HG03159 (cell line): ENCODE measurements around the gene LCLAT1.
"Not testable (repeated sequence)": the region's sequence is repeated elsewhere in the genome, so short reads cannot be mapped to it uniquely, and the experiment has no call there.

ENCODE experiments used
- ATAC-seq: cut with Tn5 transposase; IDR thresholded peaks from one replicate; pipeline ENCODE4 v1.9.1; 2021; ENCODE audit warnings: mild to moderate bottlenecking, moderate library complexity; ENCODE audit not compliant: unreplicated experiment

LCLAT1 gene

DNA sequence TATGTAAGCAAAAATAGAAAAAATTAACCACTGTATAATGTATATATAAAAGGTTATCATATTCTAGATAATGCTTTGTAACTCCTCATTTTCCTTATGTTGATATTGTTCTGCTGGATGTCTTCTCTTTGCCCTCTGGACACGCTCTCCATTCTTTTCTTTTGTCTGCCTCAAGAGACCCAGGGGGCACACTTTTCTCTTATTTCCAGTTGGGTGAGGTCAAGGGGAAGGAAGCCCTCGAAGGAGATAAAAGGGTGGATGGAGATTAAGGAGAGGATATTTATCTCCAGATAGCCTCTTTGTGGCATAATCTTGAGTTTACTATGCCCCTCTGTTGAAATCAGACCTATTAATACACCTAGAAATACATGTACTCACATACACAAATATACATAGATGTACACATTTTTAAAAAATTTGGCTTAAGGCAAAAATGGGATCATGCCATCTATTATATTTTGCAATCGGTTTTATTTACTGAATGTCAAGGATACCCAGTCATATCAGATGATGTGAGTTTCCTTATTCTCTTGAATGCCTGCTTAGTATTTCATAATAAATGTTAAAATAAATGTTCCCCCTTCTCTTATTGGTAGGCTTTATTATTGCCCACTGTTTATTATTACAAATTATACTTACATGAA lies 65.3 kb downstream of the LCLAT1 start:
- ATAC-seq, result no peak

DNA sequence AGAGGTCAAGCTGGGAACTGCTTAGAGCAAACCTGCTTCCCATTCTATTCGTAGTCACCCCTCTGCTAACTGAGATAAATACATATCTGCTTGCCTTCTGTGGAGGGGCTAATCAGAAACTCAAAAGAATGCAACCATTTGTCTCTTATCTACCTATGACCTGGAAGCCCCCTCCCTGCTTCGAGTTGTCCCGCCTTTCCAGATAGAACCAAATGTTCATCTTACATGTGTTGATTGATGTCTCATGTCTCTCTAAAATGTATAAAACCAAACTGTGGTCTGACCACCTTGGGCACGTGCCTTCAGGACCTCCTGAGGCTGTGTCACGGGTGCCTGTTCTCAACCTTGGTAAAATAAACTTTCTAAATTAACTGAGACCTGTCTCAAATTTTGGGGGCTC lies 66.6 kb downstream of the LCLAT1 start:
- ATAC-seq, result not testable (repeated sequence)

DNA sequence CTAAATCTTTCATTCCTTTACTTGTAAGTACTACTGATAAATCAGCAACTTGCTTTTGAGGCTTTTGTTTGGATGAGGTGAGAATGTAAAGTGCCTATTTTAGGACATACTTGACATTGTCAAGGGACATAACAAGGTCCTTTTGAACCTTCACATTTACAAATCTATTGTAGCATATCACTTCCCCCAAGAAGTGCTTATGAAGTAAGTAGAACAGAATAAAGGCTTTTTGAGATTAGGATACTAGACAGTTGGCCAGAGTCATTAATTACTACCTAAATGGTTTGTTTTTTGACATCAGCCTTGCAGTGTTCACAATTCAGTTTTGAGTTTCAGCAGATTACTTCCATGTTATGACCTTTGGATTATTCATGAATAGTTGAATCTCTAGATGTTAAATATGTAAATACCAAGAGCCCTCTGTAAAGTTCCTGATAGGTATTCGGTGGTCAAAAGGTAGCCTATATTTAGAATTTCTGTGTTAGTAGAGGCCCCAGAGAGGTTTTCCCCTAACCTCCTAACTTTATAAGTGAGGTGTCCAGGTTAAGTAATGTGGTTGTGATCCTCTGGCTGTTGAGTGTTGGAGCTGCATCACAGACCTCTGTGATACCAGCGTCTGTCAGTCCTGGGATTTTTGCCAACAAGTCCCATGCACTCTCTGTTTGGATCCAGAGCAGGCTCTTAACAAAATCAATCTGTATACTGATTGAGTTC lies 67.2 kb downstream of the LCLAT1 start:
- ATAC-seq, result no peak

DNA sequence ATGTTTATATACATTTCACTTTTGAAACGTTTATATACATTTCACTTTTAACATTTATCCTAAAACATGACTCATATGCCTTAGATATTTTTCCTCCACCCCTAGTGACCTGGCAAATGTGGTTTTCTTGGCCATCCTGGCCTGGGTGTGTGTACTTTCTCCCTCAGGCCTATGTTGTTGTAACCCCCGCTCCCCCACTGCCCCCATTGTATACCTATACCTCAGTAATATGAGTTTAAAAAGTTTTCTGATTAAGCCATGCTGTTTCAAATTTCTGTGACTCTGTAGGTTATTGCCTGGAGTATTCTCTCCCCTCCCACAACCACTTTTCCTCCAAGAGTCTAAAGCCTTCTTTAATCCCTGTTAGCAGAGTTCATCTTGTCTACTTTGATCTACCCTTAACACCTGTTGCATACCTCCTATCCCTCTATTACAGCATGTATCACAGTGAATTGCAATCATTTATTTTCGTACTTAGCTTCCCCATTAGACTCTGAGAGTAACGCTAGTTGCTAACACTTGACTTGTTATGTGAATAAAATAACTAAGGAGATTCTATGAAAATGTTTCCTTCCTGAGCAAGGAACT lies 67.9 kb downstream of the LCLAT1 start:
- no peak for ATAC-seq

DNA sequence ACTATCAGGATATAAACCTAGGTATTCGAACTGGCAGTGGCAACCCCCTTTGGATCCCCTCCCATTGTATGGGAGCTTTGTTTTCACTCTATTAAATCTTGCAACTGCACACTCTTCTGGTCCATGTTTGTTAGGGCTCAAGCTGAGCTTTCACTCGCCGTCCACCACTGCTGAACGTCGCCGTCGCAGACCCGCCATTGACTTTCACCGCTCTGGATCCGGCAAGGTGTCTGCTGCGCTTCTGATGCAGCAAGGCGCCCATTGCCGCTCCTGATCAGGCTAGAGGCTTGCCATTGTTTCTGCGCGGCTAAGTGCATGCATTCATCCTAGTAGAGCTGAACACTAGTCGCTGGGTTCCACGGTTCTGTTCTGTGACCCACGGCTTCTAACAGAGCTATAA lies 69.1 kb downstream of the LCLAT1 start:
- ATAC-seq, result no peak

DNA sequence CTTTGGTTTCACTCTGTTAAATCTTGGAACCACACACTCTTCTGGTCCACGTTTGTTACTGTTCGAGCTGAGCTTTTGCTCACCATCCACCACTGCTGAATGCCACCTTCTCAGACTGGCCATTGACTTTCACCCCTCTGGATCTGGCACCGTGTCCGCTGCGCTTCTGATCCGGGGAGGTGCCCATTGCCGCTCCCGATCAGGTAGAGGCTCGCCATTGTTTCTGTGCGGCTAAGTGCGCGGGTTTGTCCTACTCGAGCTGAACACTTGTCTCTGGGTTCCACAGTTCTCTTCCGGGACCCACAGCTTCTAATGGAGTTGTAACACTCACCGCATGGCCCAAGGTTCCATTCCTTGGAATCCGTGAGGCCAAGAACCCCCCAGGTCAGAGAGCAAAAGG lies 72.8 kb downstream of the LCLAT1 start:
- no peak for ATAC-seq

DNA sequence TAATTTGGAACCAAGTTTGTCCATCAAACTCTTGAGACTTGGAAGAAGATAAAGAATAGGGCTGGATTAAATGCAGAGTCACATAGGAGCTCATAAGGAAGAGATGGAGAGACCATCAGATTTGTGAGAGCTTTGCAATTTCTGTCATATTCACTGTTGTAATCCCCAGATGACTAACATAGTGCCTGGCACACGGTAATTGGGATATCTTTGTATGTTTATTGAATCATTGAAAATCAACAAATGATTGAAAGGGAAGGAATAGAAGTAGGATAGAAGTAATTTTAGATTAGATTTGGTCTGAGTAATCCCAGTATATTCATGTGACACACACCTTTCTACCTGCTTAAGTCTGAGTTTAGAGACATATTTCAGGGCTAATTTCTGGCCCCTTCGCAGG lies 75.4 kb downstream of the LCLAT1 start:
- no peak for ATAC-seq

DNA sequence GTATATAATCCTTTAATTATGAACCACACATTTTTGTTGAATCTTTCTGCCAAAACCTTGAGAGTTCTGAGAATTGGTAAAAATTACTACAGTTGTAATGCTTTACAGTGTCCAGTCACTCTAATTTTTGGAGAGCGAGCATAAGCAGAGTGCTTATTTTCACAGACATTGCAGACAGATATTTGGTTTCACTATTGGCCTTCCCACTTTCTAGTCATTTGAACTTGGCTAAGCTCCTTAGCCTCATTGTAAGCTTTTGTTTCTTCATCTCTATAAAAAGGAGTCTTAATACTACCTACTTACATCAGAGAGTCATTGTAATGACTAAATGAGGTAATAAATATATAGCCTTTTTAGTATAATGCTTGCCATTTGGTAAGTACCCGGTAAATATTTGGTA lies 80.4 kb downstream of the LCLAT1 start:
- no peak for ATAC-seq

DNA sequence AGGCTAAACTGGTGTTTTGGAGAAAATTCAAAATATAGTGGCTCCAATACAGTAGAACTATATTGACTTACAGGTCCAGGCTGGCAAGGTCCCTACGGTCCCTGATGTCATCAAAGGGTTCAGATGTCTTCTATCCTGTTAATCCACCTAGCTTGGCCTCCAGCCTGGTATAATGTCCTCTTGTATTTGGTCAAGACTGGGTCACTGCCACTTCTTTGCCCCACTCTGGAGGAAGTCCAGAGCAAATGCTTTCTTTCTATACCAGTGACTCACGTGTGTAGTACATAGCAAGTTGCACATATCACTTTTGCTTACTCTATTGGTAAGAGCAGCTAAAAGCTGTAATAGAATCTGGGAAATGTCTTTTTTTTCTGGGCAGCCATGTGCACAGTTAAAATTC lies 80.8 kb downstream of the LCLAT1 start:
- no peak for ATAC-seq

DNA sequence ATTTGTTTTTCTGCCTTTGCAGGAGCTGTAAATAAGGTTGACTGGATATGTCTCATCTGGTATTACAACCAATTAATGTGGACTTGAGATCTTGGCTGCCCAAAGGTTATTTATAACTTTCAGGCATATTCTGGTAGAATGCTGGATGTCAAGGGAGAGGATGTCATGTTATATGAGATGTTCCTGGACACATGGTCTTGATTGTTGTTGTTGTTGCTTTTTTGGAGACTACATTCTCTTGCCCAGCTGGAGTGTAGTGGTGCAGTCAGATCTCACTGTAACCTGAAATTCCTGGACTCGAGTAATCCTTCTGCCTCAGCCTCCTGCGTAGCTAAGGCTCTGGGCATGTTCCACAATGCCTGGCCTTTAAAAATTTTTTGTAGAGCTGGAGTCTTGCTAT lies 83.3 kb downstream of the LCLAT1 start:
- no peak for ATAC-seq

DNA sequence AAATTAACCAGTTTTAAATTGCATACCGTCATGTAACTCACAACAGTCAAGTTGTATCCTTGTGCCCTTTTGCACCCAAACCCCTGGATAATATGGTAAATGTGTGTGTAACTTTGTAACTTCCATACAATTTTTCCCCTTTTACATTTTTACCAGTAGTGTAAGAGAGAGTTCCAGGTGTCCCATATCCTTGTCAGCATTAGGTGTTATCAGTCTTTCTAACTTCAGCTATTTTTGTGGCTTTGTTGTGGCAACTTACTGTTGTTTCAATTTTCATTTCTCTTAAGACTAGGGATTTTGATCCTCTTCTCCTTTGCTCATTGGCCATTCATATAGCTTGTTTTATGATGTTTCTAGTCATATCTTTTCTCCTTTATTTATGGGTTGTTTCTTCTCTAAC lies 94.6 kb downstream of the LCLAT1 start:
- no peak for ATAC-seq

DNA sequence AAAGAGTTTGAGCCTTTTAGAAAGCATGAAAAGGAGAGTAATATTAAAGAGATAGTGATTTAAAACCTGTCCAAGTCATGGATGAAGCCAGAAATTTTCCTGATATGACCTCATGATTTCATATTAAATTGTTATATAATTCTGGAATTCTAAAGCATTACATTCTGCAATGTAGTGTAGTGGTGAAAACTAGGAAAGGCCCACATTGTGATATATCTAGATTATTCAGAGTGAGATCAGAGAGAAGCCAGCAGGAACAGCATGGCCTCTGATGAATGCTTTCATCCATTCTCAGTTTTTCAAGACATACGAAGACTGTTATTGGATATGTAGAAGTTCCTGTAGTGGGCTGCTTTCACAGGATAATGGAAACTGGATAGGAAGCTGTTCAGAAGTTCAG lies 98.8 kb downstream of the LCLAT1 start:
- no peak for ATAC-seq

DNA sequence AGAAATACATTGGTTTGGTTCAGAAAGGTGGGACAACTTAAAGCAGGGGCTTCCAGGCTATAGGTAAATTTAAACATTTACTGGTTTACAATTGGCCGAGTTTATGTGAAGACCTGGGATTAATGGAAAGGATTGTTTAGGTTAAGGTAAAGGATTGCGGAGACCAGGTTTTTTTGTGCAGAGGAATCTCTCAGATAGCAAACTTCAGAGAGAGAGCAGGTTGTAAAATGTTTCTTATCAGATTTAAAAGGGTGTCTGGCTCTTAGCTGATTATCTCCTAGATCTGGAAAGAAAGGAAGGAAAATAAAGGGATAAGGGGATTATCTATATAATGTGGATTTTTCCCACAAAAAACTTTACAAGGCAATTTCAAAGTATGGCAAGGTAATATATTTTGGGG lies 101.3 kb downstream of the LCLAT1 start:
- ATAC-seq, result no peak

DNA sequence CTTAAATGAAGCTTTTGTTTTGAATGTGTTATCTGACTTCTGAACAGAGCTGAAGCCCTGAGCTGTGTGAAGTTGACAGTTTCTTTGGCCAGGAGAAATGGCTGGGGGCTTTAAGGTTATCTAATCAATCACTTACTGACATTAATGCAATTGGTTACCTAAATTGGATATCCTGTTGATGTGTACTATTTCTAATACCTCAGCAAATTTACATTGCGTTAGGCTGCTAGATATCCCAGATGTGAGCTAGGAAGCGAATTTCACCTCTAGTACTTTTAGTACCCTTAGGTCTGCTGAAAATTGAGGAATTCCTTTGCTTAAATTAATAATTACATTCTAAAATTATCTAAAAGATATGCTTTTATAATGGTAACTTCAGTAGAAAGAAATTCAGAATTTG lies 102.0 kb downstream of the LCLAT1 start:
- no peak for ATAC-seq

DNA sequence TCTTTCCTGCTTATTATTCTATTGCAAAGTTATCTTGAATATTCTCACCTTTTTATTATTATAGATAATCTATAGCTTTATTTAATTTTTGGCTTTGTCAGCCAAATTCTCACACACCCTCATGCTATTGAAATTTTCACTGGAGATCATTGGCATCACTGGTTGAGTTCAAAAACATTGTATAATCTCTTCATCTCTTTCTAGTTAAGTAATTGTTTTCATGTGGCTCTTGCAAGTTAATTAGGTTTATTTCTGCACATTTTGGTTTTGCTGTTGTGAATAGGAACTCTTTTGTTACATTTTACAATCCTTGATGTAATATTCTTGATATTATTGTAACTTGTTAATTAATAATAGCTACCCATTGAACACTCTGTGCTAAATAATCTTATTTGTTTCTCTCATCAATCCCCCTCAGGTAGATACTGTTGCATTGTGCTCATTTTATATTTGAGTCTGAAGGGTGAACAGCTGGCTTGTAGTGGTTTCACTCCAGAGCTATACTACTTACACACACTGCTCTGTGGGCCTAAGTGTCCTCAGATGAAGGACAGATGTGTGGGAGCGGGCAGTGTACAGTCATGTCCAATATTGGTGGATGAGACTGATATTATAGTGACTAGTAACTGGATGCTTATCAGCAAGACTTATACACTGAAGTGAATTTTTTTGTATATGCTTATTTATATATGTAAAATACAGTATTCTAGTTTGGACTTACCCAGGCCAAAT lies 112.7 kb downstream of the LCLAT1 start:
- no peak for ATAC-seq

DNA sequence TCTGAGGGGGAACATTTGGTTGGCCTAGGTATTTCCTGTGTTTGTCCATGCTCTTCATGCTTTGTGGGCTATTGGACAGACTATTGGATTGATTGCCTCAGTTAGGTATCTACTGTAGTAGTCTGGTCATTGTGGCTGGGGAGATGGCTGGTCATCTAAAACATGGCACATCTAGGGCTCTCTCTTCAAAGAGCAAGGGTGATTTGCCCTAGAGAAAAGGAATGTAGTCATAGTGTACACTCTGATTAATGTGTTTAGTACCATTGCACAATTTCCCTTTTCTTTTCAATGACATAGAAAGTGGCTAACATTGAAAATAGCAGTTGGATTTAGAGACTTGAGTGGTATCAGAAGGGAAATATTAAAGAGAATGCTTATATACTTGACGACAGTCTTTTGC lies 114.3 kb downstream of the LCLAT1 start:
- ATAC-seq, result no peak

DNA sequence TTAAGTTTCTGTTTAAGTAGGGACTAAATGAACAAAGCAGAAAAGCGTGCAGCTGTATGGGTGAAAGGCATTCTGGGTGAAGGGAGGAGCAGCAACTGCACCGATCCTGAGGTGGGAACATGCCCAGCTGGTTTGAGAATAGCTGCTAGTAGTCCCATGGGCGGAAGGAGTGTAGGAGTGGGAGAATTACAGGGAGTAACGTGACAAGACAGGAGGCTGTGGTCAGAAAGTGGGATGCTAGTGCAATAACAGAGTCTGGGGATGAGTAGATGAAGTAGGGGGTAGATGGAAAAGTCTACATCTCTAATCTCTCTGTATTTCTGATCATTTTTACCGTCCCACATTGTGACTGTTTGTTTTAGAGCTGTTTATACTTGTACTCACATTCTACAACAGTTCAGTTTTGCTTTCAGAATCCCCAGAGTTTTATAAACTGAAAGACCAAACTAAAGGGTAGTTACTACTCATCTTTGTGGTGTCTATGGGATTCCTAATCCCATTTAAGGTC lies 118.9 kb downstream of the LCLAT1 start:
- ATAC-seq, result no peak

DNA sequence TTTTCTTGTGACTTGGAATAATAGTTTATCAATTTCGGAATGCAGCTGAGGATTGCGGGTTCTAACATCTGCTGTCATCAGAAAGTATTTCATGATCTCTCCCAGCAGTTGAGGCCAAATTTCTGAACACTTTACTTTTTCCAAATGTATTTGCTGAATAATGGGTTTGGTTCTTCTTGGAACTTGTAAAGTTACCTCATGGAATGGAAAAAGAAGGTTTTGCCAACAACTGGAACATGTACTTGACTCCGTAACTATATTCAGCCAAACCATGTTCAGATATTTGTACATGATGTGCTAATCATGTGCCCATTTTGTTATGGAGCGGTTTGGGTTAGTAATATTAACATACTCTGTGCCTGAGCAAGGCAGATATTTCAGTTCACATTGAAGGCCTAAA lies 119.6 kb downstream of the LCLAT1 start:
- ATAC-seq, result no peak

DNA sequence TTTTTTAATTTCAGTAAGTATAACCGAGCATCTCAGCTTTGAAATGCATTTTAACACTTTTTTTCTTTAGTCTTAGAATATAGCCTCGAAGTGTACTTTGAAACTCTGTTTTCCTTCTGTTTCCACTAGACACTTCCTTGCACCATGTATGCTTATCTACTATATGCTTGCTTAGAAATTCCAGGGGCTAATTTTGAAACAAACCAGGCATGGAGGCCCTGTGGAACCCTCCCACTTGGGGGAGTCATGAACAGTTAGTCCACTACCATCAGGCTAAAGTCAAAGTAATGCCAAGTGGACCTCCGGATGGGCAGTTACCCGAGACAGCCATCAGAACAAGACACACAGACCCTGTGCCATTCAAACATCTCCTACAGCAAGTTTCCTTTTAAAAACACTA lies 120.3 kb downstream of the LCLAT1 start:
- ATAC-seq, result no peak

DNA sequence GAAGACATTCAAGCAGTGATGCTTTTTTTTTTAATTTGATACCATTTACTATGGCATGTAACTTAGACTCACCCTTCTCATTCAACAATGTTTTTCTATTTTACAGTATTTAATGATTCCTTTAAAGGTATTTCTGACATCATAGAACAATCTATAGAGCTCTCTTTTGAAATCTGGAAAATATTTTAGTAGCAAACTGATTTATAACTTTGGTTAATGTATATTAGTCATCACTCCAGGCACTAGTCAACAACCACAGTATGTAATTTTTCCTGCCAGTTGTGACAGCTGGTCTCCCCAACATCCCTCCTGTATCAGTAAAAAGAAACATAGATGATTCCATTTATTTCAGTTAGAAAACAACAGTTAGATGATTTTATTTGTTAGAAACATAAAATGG lies 122.9 kb downstream of the LCLAT1 start:
- no peak for ATAC-seq

DNA sequence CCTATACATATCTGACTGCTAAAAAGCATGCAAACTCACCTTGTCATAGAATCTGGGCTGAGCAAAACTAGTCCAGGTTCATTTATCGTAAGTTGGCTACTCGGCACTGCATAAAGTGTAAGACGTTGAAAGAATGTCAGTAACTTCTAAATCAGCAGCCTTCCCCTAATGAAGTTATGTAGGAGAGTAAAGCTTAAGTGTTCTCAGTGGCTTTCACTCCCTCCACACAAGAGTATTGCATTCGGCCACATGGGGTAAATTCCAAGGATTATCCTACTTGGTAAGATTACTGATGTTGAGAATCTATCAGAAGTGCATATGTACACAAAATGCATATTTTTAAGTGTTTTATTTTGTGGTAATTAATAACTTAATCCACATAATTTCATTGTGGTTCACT lies 130.1 kb downstream of the LCLAT1 start:
- ATAC-seq, result no peak

DNA sequence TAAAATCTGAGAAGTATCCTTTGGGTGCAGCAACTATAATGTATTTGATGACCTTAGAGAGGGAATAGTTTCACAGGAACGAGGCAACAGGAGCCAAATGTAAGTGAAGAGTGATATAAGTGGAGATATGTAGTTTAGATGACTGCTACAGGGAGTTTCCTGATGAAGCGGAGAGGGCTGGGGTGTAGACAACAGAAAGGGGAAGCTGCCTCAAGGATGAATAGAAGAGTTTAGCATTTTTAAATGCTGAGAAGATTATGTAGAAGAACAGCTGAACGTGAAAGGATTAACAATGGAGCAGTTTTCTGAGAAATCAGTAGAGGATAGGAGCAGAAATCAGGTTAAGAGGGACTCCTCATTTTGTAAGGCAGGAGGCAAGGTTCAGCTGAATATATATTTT lies 133.3 kb downstream of the LCLAT1 start:
- no peak for ATAC-seq
